Measurements from ENCODE around the gene MRPL21.

MRPL21 gene

DNA sequence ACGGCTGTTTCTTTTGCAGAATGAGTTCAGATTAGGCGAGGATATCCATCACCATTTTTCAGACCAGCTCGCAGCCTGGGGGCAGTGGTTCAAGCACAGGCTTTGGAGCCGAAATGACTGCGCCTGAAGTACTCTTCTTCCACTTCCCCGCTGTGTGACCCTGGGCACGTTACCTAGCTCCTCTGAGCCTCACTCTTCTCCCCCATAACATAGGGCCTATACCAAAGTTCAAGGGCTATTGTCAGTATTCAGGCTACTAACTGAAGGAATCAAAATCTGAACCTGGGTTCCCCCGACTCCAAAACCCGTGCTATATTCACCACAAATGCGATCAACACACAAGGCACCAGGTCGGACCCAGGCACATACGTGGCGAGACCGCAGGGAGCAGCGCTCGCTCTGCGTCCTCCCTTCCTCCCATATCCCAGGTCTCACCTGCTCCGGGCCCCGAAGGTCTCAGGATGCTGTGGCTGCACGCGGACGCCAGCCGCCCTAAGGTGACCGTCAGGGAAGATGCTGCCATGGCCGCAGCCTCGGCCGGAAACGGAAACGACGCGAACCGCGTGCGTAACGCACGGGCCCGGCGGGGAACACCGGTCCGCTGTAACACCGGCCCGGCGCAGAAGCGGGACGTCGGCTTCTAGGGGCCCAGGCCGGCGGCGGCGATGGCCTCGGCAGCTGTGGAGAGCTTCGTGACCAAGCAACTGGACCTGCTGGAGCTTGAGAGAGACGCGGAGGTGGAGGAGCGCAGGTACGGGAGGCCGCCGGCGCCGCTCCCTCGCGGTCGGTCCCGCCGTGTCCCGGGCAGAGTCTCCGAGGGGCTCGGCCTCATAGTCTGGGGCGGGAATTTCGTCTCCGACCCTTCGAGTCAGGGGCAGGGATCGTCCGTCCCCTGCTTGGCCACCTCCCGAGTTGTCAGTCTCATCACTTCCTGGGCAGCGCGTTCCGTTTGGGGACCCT lies at the start of gene MRPL21, which contains the start of gene IGHMBP2:
Gene MRPL21 (minus strand): TSS at position 545 of the 960 bp plus-strand sequence. CDS start 22 bp downstream, at position 523.
Gene IGHMBP2 (plus strand): TSS at position 604 of the 960 bp plus-strand sequence. CDS start 62 bp downstream, at position 666.
- DNase-seq (ENCODE audit: low read depth in 2 of 2) = peak; percentile 67 to 68

DNA sequence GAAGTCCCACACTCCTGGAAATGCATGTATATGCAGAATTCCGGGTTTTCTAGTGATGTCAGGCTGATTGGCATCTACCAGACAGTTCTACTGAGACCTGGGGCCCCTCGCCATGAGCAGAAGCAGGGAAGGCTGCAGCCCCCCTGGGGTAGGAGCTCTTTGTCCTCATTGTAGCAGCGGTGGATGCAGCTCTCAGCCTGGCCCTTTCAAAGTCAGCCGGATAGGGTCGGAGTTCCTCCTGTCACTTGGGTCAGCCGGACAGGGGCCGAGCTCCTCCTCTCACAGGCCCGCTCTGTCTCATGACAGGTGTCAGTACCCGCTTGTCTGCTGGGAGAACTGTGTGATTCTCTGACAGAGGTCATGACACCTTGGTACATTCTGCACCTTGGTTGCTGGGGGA lies 47.1 kb upstream of the MRPL21 start:
- DNase-seq (ENCODE audit: low read depth in 2 of 2) = no peak

DNA sequence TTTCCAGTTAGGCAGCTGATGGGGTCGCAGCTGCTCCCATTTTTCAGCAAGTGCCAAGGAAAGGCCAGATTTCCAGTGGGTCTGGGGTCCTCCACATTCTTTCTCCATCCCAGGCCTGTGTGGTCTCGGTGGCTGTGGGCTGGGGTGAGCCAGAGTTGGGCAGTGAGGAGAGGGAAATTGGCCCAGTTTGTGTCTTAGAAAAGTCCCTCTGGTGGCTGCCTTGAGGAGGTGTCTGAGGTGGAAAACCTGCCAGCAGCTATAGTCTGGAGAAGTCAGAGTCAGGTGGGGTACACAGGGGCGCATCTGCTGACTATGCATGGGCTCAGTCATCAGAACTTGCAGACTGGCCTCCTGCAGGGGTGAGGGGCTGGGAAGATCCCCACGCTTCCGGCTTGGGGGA lies 46.6 kb upstream of the MRPL21 start:
- no peak for DNase-seq (ENCODE audit: low read depth in 2 of 2)

DNA sequence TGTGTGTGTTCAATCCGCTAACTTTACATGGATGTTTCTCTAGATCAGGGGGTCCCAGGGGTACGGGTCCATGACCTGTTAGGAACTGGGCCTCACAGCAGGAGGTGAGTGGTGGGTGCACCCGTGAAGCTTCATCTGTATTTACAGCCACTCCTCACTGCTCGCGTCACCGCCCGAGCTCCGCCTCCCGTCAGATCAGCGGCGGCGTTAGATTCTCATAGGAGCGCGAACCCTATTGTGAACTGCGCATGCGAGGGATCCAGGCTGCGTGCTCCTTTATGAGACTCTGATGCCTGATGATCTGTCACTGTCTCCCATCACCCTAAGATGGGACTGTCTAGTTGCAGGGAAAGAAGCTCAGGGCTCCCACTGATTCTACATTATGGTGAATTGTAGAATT lies 45.3 kb upstream of the MRPL21 start:
- DNase-seq (ENCODE audit: low read depth in 2 of 2) = no peak

DNA sequence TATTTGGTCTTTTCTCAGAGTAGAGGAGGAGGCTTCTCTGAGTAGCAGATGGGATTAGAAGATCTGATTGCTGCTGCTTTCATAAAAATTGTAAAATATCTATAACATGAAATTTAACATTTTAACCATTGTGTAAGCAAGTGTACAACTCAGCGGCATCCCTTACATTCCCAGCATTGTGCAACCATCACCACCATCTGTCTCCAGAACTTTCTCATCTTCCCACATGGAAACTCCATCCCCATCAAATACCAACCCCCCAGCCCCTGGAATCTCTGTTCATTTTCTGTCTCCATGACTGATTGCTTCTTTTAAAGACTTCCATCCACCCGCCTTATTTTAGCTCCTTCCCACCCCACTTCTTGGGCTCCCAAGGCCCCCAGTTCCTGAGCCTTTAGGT lies 44.9 kb upstream of the MRPL21 start:
- DNase-seq (ENCODE audit: low read depth in 2 of 2) = no peak

DNA sequence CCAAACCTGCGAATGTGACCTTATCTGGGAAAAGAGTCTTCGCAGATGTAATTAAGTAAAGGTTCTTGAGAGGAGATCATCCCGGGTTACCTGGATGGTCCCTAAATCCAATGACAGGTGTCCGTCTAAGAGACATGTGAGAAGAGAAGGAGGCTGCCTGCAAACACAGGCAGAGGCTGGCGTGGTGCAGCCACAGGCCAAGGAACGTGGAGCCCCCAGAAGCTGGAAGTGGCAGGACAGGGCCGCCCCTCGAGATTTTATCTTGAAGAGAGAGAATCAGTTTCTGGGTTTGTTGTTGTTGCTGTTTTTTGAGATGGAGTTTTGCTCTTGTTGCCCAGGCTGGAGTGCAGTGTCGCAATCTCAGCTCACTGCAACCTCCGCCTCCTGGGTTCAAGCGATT lies 43.5 kb upstream of the MRPL21 start:
- no peak for DNase-seq (ENCODE audit: low read depth in 2 of 2)

DNA sequence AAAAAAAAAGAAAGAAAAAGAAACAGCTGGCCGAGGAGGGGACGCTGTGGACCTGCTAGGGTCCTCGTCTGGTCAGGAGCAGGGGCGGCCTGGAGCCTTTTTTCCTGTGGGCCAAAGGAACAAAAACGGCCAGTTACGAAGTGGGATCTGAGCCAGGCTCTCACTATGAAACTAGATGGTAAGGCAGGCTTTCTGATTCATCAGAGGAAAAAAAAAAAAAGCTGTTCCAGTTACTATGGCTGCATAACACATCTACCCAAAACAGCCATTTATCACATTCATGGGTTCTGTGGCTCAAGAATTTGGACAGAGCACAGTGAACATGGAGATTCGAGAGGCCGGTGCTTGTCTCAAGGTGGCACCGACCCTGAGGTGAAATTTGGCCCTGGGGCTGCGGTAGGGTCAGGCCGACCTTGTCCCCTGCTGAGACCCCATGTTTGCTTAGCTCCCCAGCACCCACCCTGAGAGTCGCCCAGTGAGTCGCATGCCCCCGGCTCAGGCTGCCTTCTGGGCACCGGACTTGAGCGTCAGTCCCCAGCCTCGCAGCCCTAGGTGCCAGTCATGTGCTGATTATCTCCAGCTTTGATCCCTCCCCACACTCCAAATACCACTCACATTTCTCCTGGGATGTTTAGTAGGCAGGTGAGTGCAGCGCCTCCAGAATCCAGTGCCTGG lies 42.9 kb upstream of the MRPL21 start:
- no peak for DNase-seq (ENCODE audit: low read depth in 2 of 2)

DNA sequence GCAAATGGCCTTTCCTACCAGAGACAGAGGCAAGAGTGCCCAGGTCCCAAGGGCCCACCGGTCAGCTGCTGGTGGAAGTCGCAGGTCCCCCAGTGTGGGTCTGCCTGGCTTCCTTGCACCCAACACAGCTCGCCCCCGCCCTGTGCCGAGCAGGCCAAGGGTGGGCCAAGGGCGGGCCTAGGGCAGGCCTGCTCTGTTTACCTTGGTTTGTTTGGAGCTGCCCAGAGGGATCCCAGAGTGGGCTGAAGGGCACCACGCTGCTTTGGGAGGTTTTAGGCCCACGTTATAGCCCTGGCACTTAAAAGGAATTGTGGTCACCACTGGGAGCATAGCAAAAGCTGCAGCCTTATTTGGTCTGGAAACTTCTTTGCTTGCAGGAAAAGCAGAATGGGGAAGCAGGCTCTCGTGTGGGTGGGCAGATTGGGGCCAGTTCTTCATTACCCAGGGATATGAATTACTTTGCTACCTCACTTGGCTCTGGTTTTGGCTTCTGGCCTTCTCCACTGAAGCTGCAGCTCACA lies 39.2 kb upstream of the MRPL21 start:
- DNase-seq (ENCODE audit: low read depth in 2 of 2) = no peak

DNA sequence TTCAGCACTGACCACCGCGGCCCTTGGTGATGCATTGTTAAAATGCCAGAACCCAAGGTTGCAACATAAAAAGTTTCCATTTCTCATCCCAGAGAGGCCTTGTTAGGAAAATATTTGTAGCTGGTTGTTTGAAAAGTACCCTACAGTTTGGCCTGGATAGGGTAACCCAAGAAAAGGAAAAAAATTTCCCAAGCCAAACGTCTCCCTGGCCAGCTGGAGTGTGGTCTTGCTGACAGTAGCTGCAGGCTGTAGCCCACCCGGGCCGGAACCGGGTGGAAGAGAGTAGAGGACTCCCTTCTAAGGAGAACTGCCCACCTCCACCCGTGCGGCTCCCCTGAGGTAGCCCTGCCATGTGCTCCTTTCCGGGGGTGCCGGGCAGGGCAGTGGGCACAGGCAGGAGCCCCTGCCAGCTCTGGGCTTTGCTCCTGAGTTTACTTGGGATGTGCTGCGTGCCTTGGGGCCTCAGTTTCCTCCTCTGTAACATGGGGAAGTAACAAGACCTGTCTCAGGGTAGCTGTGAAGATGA lies 38.5 kb upstream of the MRPL21 start:
- DNase-seq (ENCODE audit: low read depth in 2 of 2) = no peak

DNA sequence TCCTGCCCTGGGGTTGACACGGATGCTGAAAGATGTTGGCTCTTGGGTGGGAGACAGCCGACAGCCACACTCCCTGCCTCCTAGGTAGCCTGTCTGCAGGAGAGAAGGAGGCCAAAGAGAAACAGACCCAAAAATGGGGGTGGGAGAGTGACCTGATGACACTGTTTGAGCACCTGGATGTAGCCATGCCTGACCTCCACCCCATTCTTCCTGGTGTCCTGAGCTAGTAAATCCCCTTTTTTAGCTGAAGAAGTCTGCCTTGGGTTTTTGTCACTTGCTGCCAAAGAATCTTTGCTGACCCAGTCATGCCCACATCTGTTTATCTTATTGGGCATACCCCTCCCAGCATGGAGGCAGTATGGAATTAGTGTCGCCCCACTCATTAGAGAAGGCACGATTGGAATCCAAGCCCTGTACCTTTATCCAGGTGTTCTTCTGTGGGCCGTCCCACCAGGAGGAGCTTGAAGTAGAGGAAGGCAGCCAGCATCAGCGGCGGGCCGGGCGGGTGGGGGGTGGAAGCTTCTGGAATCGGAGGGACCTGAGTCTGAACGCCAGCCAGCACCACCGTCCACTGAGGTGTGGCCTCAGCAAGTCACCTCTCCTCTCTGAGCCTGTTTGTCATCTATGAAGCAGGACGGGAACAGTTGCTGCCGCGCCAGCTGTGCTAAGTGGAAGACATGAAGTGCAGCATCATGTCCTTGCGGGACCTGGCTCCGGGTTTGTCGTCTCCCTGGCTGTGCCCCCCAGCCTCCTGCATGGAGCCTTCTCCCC lies 37.9 kb upstream of the MRPL21 start:
- DNase-seq (ENCODE audit: low read depth in 2 of 2) = no peak

DNA sequence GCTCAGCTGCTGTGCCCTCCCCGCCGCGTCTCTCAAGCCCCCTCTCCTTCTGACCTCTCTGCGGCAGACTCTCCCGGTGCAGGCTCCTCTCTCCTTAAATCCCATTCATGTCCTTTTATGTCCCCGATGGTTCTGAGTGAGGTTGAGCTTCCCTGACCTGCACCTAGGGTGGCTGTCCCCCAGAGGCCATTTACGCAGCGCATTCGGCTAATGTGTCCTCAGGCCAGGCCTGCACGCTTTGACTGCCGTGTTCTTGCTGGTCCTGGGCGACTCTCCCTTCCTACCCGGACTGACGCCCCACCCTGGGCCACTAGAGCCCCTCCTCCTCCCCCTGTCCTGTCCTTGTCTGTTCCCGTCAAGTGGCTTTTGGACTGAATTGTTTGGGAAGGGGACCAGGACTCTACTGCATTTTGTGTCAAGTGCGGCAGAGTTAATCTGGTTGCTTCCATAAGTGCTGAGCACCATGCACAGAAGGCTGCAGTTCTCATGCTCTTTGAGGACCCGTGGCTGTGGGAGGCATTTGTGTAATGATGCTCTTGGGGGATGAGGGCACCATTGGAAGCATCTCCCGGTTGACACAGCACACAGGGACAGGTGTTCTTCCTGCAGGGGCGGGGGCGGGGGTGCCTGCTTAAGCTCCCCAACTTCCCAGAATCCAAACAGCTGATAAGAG lies 37.2 kb upstream of the MRPL21 start:
- DNase-seq (ENCODE audit: low read depth in 2 of 2) = no peak

DNA sequence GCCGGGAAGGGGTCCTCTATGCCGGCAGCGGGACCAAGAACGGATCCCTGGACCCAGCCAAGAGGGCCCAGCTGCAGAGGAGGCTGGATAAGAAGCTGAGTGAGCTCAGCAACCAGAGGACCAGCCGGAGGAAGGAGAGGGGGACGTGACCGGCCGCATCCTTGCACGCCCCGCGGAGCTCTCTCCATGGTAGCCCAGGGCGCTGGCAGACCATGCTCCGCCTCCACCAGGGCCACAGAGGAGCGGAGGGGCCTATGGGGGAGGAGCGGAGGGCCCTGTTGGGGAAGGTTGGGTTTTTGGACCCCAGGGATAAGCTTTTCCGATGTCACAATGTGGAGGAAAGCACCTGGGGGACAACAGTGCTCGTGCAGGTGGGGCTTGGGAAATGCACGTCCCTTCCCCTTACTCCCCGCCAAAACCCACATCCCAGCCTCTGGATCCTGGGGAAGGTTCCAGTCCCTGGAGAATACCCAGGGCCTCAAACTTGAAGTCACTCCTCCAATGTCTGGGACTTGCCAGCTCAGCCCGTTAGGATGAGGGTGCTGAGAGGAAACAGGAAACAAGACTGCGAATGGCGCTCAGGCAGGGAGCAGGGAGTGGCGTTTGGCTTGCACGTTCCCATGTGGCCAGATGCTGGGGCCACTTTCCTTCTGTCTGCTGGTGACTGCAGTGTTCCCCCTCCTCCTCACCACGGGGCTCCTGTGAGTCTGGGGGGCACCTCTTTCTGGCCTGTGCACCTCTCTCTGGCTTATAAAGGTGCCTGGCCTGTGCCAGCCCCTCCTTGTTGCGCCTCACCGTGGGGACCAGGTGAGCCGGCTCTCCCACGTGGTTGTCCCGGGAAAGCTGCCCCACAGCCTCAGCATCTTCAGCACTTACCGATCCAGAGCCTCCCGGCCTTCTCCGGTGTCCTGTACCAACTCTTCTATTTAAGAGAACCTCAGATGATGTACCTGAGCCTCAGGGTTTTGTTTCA lies 36.2 kb upstream of the MRPL21 start:
- no peak for DNase-seq (ENCODE audit: low read depth in 2 of 2)

DNA sequence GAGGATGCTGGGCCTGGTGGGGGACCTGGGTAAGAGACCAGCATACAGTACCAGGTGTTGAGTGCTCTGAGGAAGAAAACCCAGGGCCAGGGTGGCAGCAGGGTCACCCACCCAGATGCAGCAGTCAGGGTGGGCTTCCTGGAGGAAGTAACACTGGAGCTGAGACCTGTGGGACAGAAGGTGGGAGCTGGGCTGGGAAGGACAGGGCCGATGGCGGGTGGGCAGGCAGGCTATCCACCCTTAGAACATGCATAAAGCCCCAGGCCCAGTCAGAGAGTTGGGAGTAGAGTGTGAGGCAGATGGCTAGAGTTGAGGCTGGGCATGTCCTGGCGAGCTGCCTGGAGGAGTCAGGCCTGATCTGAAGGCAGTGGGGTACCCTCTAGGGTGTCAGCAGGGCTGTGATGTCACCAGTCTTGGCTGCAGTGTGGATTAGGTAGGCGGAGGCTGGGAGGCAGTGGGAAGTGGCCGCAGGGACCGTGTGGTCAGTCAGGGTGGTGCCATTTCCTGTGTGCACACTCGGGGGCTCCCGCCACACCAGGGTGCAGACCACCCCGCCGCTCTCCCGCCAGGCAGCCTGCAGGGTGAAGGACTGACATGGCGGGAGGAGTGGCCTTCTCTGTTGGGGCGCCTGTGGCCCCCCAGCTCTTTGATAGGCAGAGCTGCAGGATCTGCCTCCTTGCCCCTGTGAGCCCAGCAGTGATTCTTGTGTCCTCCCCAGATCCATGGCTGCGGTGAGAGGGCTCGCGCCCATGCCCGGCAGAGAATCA lies 35.4 kb upstream of the MRPL21 start:
- no peak for DNase-seq (ENCODE audit: low read depth in 2 of 2)

DNA sequence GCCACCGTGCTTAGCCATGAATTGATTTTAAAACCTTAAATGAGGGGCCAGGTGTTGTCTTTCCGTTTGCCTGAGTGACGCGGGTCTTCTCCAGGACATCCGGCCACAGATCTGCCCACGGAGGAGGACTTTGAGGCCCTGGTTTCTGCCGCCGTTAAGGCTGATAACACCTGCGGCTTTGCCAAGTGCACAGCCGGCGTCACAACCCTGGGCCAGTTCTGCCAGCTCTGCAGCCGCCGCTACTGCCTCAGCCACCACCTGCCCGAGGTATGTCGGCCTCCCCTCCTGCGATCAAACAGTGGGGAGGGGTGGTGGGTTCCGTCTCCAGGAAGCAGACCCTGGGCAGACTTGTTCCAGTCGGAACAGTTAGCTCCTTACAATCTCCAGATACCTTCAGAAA lies 34.5 kb upstream of the MRPL21 start:
- DNase-seq (ENCODE audit: low read depth in 2 of 2) = no peak

DNA sequence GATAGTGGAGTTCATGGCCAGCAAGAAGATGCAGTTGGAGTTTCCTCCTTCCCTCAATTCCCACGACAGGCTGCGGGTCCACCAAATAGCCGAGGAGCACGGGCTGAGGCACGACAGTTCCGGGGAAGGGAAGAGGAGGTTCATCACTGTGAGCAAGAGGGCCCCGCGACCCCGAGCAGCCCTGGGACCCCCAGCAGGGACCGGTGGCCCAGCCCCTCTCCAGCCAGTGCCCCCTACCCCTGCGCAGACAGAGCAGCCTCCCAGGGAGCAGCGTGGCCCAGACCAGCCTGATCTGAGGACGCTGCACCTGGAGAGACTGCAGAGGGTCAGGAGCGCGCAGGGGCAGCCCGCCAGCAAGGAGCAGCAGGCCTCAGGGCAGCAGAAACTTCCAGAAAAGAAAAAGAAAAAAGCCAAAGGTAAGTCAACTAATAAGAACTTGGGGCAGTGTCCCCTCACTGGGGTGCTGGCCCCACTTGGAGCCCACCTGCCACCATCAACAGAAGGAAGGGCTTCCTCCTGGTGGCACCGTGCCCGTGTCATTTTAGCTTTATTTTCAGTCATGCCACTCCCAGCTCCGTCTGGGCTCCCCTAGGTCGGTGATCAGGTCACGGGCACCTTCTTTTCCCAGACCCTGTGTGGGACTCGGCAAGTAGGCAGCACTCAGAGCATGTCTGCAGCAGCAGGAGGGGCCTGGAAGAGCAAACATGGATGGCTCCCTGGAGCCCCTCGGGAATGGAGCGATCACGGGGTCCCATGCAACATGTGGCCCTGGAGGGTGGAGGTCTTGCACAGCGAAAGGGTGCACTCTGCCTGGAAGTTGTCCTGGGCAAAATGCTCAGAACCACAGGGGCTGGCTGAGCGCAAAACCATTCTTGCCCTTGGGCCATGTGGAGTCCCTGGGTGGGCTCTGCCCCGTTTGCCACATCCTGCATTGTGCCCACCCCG lies 33.3 kb upstream of the MRPL21 start:
- DNase-seq (ENCODE audit: low read depth in 2 of 2) = no peak

DNA sequence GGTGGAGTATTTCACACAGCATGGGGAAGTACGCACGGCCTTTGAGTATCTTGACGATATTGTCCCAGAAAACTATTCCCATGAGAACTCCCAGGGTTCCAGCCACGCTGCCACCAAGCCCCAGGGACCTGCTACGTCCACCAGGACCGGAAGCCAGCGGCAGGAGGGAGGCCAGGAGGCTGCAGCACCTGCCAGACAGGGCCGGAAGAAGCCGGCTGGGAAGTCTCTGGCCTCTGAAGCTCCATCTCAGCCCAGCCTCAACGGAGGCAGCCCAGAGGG lies 32.7 kb upstream of the MRPL21 start:
- no peak for DNase-seq (ENCODE audit: low read depth in 2 of 2)

DNA sequence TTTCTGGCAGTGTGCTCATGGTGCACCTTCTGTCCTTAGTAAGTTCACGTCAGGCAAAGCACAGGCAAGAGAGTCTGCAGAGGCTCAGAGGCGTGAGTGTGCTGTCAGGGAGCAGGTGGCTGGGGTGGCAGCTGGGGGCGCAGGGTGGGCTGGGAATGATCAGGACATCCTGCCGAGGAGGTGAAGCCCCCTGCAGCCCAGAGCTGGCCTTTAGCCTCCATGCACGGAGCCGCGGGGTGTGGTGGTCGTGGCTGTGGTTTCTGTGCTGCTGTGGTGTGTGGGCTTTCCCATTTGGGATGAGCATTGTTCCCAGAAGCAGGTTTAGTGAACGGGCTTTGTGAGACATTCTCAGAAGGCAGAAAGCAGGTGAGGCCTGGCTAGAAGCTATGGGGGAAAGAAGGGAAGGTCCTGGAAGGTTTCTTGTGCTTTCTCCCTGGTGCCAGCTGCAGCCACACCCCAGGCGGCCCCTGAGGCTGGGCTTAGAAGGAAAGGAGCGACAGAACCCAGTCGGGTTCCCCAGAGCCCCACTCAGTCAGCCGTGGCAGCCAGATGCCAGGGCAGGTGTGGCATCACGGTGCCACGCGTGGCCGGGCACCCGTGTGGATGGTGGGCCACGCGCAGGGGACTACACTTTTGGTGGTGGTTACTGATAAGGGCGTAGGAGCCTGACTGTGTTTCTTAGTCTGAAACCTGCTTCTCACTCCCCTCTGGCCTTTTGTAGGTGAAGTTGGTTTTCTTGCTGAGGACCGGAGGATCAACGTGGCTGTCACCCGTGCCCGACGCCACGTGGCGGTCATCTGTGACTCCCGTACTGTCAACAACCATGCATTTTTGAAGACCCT lies 32.1 kb upstream of the MRPL21 start:
- DNase-seq (ENCODE audit: low read depth in 2 of 2) = no peak

All from activated CD8-positive, alpha-beta memory T cell treated with anti-CD3 and anti-CD28 coated beads for 4 hours (primary cell).